ENCODE data around the gene ZNRF3.
"Not testable (repeated sequence)": the region's sequence is repeated elsewhere in the genome, so short reads cannot be mapped to it uniquely, and the experiment has no call there.

ZNRF3 gene

DNA sequence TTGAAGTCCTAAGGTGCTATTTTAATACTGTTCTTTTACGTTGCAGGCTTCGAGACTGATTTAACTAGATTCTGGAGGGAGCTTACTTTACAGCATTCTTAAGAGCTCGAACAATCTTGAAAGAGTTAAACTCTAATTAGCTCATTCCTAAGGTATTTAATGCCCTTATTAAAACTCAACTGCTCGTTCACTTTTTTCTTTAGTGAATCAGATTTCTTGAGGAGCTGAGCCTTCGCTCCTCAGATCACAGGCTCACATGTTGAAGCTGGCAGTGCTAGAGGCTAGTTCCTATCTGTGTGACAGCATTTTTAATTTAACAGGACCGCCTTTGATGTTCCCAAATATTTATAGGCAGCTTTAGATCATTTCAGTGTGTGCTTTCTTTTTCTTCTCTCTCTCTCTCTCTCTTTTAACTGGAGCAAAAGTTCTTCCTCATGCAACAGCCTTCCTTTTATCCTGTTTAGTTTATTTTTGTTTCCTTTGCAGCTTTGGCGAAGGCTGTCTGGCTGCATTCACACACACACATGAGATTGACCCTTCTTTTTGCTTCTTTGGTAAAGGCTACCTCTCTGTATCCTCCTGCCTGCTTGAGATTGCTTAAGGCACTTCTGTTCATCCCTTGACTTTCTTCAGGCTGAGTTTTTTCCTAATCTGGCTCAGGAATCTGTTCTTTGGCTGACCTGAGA lies 21.0 kb downstream of the ZNRF3 start:
- CTCF ChIA-PET, result interaction anchor here (0.7 to 1.8 kb wide), 3 partner anchors 19 to 136 kb away, joined by 3 to 9 read pairs (median 3); no protein-coding TSS in a partner anchor
- DNase-seq (ENCODE audit: low read depth, low spot score), result no peak
- H3K4me3 ChIP-seq (ENCODE audit: low read depth, low read length), result peak overlapping the region; percentile 12; the same call in 1 of the 2 replicates
- TF ChIP-seq, protein P1, sequence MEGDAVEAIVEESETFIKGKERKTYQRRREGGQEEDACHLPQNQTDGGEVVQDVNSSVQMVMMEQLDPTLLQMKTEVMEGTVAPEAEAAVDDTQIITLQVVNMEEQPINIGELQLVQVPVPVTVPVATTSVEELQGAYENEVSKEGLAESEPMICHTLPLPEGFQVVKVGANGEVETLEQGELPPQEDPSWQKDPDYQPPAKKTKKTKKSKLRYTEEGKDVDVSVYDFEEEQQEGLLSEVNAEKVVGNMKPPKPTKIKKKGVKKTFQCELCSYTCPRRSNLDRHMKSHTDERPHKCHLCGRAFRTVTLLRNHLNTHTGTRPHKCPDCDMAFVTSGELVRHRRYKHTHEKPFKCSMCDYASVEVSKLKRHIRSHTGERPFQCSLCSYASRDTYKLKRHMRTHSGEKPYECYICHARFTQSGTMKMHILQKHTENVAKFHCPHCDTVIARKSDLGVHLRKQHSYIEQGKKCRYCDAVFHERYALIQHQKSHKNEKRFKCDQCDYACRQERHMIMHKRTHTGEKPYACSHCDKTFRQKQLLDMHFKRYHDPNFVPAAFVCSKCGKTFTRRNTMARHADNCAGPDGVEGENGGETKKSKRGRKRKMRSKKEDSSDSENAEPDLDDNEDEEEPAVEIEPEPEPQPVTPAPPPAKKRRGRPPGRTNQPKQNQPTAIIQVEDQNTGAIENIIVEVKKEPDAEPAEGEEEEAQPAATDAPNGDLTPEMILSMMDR (IDR thresholded peaks at IDR 0.05; ENCODE audit: insufficient read depth, low read length, missing control alignments), result no peak
- POLR2A ChIA-PET, result interaction anchor here (1.1 kb wide), 1 partner anchor 14 kb away, joined by 3 read pairs; no protein-coding TSS in a partner anchor

DNA sequence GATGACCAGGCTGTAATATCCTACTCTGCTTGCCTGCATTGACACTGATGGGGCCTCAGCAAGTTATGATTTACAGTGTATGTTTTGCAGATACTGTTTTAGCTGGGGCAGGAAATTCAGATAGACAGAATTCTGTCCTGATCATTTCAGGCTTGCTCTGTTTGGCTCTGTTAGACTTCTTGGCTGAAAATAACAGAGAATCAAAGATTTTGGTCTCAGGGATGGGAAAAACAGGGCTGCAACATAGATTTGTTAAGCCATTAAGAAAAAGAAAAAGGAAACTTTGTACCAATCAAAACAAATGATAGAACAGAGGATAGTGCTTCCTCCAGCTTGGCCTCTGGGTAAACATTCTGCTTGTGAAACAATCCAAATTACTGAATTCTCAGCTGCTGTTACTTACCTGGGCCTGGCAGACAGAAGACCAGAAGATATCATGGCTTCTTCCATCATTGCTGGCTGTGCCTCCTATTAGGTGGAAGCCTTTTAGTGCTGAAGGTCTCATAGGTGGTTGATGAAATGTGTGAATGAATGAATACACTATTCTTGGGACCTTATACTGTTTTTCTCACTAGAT lies 22.0 kb downstream of the ZNRF3 start:
- ChIA-PET CTCF (interaction anchor here (0.9 to 1.8 kb wide), 2 partner anchors 135 to 304 kb away, joined by 3 to 9 read pairs; no protein-coding TSS in a partner anchor), POLR2A (no interaction called here)
- no peak overlapping the region for H3K4me3 ChIP-seq (ENCODE audit: low read depth, low read length)
- no peak for DNase-seq (ENCODE audit: low read depth, low spot score)
- TF ChIP-seq, protein P1 (IDR thresholded peaks at IDR 0.05; ENCODE audit: insufficient read depth, low read length, missing control alignments), result no peak

DNA sequence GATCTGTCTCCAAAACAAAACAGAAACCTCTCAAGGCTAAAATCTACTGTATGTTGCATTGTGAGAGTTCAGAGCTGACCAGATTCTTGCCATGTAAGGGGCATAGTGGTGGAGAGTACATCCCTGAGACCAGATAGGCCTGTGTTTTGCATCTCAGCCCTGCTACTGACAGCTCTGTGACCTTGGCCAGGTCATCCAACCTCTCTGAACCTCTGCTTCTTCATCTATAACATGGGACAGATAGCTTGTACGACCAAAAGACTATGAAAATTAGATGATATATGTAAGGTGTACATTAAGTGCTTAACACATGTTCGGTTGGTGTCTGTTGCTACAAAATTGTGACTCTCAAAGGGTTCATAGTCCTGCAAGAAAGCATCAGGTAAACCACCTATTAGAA lies 22.9 kb downstream of the ZNRF3 start:
- TF ChIP-seq, protein P1 (IDR thresholded peaks at IDR 0.05; ENCODE audit: insufficient read depth, low read length, missing control alignments), result no peak
- no peak for DNase-seq (ENCODE audit: low read depth, low spot score)
- CTCF ChIA-PET, result interaction anchor here (0.9 to 1.3 kb wide), 2 partner anchors 50 to 305 kb away, joined by 3 read pairs; no protein-coding TSS in a partner anchor
- POLR2A ChIA-PET, result no interaction called here
- no peak overlapping the region for H3K4me3 ChIP-seq (ENCODE audit: low read depth, low read length)

- ChIA-PET CTCF (interaction anchor here (0.7 to 1.3 kb wide), 3 partner anchors 10 to 78 kb away, joined by 3 read pairs; no protein-coding TSS in a partner anchor), POLR2A (no interaction called here)
- DNase-seq (ENCODE audit: low read depth, low spot score), result no peak
- H3K4me3 ChIP-seq (ENCODE audit: low read depth, low read length), result no peak overlapping the region
- TF ChIP-seq, protein P1 (IDR thresholded peaks at IDR 0.05; ENCODE audit: insufficient read depth, low read length, missing control alignments), result no peak
Observed at GRCh38 chr22:28907311-28908008, 24.1 kb downstream of the ZNRF3 start.

DNA sequence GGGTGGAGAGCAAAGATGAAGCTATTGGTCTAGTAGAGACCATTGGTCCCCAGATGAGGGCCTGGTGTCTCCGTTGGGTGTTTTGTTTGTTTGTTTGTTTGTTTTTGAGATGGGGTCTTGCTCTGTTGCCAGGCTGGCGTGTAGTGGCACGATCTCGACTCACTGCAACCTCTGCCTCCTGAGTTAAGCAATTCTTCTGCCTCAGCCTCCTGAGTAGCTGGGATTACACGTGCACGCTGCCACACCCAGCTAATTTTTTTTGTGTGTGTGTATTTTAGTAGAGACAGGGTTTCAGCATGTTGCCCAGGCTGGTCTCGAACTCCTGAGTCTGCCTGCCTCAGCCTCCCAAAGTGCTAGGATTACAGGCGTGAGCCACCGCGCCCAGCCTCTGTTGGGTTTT lies 25.4 kb downstream of the ZNRF3 start:
- DNase-seq (ENCODE audit: low read depth, low spot score); POLR2A ChIA-PET; H3K4me3 ChIP-seq (ENCODE audit: low read depth, low read length): not testable (repeated sequence)
- CTCF ChIA-PET, result interaction anchor here (0.7 kb wide), 1 partner anchor 53 kb away, joined by 3 read pairs; no protein-coding TSS in a partner anchor

- DNase-seq (ENCODE audit: low read depth, low spot score), result no peak
- no peak overlapping the region for H3K4me3 ChIP-seq (ENCODE audit: low read depth, low read length)
- CTCF ChIA-PET, result interaction anchor here (0.6 to 0.9 kb wide), 3 partner anchors 24 to 128 kb away, joined by 3 read pairs; no protein-coding TSS in a partner anchor
- TF ChIP-seq, protein P1 (IDR thresholded peaks at IDR 0.05; ENCODE audit: insufficient read depth, low read length, missing control alignments), result no peak
- POLR2A ChIA-PET, result no interaction called here
Observed at GRCh38 chr22:28909375-28909774, 26.0 kb downstream of the ZNRF3 start.
